ENCODE measurements around the gene INAFM2. TPM values are rescaled to one million over a fixed set of nuclear protein-coding genes. Genes with fewer than 3 reads are reported as not detected.

Gene INAFM2
- polyA plus RNA-seq, 1 experiment: 7.3 TPM

GRCh38 chr15:40347559-40348473 is 24.3 kb downstream of the INAFM2 start:
- ChIA-PET CTCF (interaction anchor here (0.6 to 11.8 kb wide), 5 partner anchors 6 to 20 kb away, joined by 3 to 112 read pairs (median 57); partner anchors contain the start of genes CCDC9B, DISP2 and PHGR1), POLR2A (no interaction called here)
- DNase-seq (ENCODE audit: low read depth): no peak
- peaks cover 3% of the 10 kb centered on the region for H3K27me3 ChIP-seq (ENCODE audit: control insufficient read depth, insufficient read depth, low read length)
- no peak overlapping the region for H3K4me3 ChIP-seq (ENCODE audit: low read depth, low read length)
- TF ChIP-seq CTCF (IDR thresholded peaks at IDR 0.05; ENCODE audit: insufficient read depth, low read depth, low read length): no peak
- H3K36me3 ChIP-seq (ENCODE audit: control insufficient read depth, insufficient read depth, low read length): no peaks in the 10 kb centered on the region

- Histone ChIP-seq H3K4me3 (ENCODE audit: low read depth, low read length) (no peak overlapping the region), H3K36me3 (ENCODE audit: control insufficient read depth, insufficient read depth, low read length) (no peaks in the 10 kb centered on the region), H3K27me3 (ENCODE audit: control insufficient read depth, insufficient read depth, low read length) (peaks cover 6% of the 10 kb centered on the region)
- DNase-seq (ENCODE audit: low read depth): no peak
- POLR2A ChIA-PET: no interaction called here
- no peak for TF ChIP-seq CTCF (IDR thresholded peaks at IDR 0.05; ENCODE audit: insufficient read depth, low read depth, low read length)
- CTCF ChIA-PET: interaction anchor here (0.6 to 11.3 kb wide), 4 partner anchors 7 to 28 kb away, joined by 3 to 112 read pairs (median 5); partner anchors contain the start of genes CCDC9B and INAFM2
Observed at GRCh38 chr15:40348474-40348870, 25.0 kb downstream of the INAFM2 start.

GRCh38 chr15:40349163-40349562 is 25.7 kb downstream of the INAFM2 start:
- H3K36me3 ChIP-seq (ENCODE audit: control insufficient read depth, insufficient read depth, low read length): no peaks in the 10 kb centered on the region
- peaks cover 9% of the 10 kb centered on the region for H3K27me3 ChIP-seq (ENCODE audit: control insufficient read depth, insufficient read depth, low read length)
- POLR2A ChIA-PET: no interaction called here
- TF ChIP-seq CTCF (IDR thresholded peaks at IDR 0.05; ENCODE audit: insufficient read depth, low read depth, low read length): no peak
- H3K4me3 ChIP-seq (ENCODE audit: low read depth, low read length): no peak overlapping the region
- no peak for DNase-seq (ENCODE audit: low read depth)
- CTCF ChIA-PET: interaction anchor here (1.6 to 11.3 kb wide), 3 partner anchors 8 to 29 kb away, joined by 4 to 112 read pairs (median 6); partner anchors contain the start of genes CCDC9B and INAFM2

GRCh38 chr15:40352281-40352901 is 28.9 kb downstream of the INAFM2 start:
- POLR2A ChIA-PET: no interaction called here
- peaks cover 9% of the 10 kb centered on the region for H3K27me3 ChIP-seq (ENCODE audit: control insufficient read depth, insufficient read depth, low read length)
- DNase-seq (ENCODE audit: low read depth): no peak
- H3K36me3 ChIP-seq (ENCODE audit: control insufficient read depth, insufficient read depth, low read length): no peaks in the 10 kb centered on the region
- no peak for TF ChIP-seq CTCF (IDR thresholded peaks at IDR 0.05; ENCODE audit: insufficient read depth, low read depth, low read length)
- CTCF ChIA-PET: interaction anchor here (1.1 to 11.3 kb wide), 5 partner anchors 11 to 78 kb away, joined by 3 to 112 read pairs (median 5); partner anchors contain the start of genes CCDC9B and IVD
- H3K4me3 ChIP-seq (ENCODE audit: low read depth, low read length): no peak overlapping the region

- TF ChIP-seq CTCF (IDR thresholded peaks at IDR 0.05; ENCODE audit: insufficient read depth, low read depth, low read length): no peak
- ChIA-PET CTCF (interaction anchor here (0.6 to 11.3 kb wide), 7 partner anchors 12 to 182 kb away, joined by 3 to 112 read pairs (median 4); partner anchors contain the start of gene CCDC9B), POLR2A (no interaction called here)
- H3K27me3 ChIP-seq (ENCODE audit: control insufficient read depth, insufficient read depth, low read length): peaks cover 10% of the 10 kb centered on the region
- no peak for DNase-seq (ENCODE audit: low read depth)
- H3K4me3 ChIP-seq (ENCODE audit: low read depth, low read length): no peak overlapping the region
- H3K36me3 ChIP-seq (ENCODE audit: control insufficient read depth, insufficient read depth, low read length): no peaks in the 10 kb centered on the region
Observed at GRCh38 chr15:40353697-40354096, 30.2 kb downstream of the INAFM2 start.
